GM19467 (cell line): Measurements from ENCODE around the gene CROT.

Experiments used
- ATAC-seq: cut with Tn5 transposase; IDR thresholded peaks from one replicate; pipeline ENCODE4 v1.9.1; 2021; ENCODE audit warnings: mild to moderate bottlenecking, moderate library complexity; ENCODE audit not compliant: unreplicated experiment

CROT gene

DNA sequence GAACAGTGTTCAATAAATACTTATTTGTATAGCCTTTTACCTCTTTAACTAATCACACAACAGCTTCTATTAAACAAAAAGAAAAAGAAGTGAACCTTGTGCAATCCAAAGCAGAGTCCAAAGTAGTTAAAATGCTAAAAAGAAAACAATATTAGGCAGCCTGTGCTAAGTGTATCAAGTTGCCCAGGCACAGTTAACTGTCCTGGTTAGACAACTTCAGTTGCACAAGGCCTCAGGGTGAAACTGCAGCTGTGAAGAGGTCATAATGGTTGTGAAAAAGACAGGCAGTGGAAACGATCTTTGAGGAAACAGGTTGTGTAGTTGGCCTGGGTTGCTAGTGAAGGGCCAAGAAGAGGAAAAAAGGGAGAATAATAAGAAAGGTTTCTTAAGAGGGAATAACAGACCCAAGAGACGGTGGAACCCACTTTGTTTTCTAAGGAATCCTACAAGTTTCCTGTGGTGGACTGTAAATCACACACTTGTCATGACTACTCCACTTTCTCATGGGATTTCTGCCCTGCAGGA is 6.0 kb upstream of the CROT start:
- no peak for ATAC-seq

DNA sequence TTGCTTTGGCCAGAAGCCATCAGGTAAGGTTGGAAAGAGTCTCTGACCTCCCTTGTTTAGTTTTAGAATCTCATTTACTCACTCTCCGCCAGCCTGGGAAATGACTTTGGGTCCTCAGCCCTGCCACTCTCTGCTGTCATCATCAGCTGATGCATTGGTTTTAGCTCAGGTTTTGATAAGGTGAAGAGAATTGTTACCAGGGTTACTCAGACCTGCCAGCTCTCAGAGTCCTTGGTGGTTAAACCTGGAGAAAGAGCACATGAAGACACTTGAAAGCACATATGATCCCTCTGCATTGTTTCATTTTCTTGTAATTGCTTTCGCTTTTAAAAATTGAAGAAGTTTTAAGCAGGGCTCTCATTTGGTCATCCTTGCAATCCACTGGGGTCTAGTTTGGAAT is 4.0 kb upstream of the CROT start:
- no peak for ATAC-seq

DNA sequence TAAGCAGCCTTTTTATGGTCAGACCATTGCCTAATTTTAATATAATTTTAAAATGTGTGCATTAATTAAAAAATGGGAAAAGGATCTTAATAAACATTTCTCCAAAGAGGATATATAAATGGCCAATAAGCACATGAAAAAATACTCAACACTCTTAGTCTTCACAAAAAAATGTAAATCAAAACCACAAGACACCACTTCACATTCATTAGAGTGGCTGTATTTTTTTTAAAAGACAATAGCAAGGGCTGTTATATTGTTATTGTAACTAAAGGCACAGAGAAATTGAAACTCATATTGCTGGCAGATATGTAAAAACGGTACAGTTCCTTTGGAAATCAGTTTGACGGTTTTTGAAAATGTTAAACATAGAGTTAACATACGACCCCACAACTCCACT is 3.2 kb upstream of the CROT start:
- no peak for ATAC-seq

DNA sequence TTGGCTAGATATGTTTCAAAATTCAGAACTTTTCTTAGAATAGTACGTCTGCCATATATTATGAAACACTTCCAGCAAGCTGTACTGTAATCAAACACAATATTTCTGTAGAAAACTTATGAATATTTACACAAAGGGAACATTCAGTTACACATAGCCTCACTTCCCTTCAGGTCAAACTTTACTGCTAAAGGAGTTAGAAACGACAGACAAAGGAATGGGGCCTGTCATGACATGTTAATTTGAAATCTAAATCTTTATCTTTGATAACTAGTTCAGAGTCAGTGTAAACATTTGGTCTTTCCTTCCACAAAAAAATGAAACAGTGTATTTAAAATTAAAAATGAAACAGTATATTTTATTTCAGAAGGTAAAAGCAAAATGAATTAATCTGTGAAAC is 1.0 kb upstream of the CROT start:
- no peak for ATAC-seq

DNA sequence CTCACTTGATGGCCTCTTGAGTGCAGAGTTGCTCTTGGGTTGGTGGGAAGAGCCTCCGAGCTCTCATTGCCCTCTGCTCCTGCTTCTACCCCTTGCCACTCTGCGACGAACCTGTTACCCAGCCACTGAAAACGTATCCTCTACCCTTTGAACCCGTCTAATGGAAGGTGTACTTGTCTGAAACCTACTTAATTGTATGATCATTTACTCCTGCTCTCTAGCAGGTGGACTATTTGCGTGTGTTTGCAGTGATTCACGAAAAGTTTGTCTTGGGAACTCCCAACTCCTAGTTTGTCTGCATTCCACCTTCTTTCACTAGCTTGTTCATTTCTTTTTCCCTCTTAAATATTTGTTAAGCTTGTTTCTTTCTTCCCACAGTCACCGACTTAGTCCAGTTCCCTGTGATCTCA is 503 bp downstream of the CROT start:
- no peak for ATAC-seq

DNA sequence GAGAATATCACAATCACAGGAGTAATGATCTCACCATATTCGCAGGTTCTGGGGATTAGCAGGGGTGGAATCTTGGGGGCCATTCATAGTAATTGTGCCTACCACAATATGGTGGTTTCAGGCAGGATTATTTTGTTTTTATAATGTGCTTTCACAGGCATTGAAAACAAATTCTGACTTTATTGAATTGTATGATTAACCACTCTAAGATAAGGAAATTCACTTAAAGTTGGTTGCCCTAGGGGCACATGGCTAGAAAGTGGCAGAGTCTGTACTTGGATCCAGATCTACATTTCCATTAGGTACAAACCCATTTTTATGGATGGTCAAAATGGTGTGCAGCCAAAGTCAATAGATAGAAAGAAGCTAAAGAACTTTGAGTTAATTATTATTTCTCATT is 1.7 kb downstream of the CROT start:
- ATAC-seq: no peak

DNA sequence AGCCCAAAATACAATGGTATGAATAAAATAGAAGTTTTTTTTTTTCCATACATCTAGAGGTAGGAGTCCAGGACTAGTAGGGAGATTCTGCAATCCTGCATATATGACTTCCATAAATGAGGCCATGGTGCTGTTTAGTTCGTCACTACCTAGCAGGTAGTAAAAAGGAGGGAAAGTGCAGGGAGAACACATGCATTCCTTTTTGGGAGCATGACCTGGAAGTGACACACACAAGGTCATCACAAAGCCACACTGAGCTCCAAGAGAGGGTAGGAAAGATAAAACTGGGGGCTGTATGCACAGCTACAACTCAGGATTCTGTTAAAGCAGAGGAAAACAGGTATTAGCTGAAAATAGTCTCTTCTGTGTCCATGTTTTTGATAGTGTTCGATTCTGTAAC is 2.2 kb downstream of the CROT start:
- no peak for ATAC-seq

DNA sequence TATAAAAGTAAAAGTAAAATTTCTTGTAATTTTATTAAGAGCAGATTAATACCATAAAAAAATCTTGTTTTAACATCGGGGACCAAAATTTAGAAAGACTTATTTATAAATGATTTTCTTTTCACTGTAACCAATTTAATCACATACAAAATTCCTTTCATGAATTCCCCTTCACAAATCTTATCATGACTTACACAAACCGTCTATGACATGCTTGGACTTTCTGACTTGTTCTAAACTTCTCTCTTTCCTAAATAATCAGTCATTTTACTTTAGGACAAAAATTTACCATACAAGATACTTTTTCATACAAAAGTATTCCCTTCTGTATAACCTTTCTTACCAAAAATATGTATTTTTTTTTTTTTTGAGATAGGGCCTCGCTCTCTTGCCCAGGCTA is 9.3 kb downstream of the CROT start:
- ATAC-seq: no peak

DNA sequence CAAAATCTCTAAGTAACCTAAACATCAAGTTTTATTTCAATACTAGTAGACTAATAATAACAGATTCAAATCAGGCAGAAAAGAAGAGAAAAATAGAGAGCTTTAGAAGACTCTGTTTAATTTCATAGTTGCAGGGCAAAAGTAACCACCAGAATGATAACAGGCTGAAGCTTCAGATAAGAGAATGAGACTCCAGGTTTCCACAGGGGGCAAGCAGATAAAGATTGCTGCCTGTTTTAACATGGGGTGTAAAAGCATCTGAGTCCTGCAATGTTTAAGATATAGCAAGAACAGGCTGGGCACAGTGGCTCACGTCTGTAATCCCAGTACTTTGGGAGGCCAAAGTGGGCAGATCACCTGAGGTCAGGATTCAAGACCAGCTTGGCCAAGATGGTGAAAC is 11.0 kb downstream of the CROT start:
- ATAC-seq: no peak

DNA sequence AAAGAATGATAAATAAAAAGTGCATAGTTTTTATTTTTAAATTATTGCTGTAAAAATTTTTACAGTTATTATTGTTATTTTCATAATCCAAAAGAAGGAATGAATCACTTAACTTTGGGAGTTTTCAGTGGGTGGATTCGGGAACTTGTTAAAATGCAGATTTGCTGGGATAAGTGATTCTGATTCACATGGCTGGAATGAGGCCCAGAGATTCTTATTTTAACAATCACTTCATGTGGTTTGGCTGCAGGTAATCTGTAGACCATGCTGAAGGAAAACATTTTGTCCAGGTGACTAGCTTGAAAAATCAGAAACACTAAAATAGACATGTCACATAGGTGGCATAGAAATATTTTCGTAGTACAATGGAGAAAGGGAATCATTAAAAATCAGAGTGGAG is 13.9 kb downstream of the CROT start:
- ATAC-seq: no peak

DNA sequence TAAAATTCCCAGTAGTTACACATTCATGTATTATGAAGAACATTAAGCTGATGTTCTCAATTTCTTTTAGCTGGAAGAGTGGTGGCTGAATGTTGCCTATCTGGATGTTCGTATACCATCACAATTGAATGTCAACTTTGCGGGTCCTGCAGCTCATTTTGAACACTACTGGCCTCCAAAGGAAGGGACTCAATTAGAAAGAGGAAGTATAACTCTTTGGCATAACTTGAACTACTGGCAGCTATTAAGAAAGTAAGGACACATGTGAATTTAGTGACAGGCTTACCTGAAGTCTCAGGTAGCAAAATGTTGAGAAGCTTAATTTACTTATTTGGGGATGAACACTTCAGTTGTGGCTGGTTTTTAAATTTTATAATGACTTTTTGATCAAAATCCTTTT is 15.9 kb downstream of the CROT start:
- no peak for ATAC-seq

DNA sequence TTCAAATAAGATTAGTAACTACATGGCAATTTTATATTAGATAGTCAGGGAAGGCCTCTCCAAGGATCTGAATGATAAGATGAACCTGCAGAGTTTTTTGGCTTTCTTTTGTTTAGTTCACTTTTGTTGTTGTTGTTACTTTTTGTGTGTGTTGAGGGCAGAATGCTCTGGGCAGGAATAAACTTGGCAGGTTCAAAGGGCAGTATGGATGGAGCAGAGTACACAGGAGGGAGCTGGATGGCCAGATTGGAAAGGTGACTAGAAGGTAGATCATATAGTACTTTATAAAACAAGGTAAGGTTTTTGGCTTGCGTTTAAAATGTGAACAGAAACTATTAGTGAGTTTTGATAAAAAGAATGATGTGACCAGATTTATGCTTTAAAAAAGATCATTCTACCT is 17.9 kb downstream of the CROT start:
- no peak for ATAC-seq

DNA sequence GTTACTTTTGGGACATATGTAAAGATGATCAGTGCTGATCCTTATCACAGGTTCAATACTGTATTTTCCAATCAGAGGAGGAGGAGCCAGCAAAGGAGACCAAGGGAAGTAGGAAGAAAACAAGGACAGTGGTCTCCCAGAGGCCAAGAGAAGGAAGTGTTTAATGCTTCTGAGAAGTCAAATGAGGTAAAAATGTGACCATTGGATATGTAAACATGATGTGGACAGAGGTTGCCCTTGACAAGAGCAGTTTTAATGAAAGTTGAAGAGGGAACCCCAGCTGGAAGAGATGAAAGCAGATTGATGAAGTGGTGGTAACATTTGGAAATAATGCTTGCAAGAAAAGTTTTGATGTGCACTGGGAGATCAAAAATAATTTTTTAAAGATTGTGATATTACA is 18.8 kb downstream of the CROT start:
- no peak for ATAC-seq

DNA sequence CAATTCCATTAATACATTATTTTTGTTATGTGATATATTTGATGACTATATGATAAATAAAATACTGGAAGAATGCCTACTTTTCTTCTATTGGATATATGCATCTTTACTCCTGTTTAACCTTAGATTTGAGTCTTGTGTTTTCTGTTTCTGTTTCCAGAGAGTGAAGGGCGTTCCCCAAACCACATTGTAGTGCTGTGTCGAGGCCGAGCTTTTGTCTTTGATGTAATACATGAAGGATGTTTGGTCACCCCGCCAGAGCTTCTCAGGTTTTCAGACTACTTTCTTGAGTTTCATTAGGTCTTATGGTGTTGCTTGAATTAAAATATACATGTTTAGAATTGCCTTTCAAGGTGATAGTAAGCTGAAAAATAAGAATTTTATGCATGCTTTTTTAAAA is 23.8 kb downstream of the CROT start:
- ATAC-seq: no peak

DNA sequence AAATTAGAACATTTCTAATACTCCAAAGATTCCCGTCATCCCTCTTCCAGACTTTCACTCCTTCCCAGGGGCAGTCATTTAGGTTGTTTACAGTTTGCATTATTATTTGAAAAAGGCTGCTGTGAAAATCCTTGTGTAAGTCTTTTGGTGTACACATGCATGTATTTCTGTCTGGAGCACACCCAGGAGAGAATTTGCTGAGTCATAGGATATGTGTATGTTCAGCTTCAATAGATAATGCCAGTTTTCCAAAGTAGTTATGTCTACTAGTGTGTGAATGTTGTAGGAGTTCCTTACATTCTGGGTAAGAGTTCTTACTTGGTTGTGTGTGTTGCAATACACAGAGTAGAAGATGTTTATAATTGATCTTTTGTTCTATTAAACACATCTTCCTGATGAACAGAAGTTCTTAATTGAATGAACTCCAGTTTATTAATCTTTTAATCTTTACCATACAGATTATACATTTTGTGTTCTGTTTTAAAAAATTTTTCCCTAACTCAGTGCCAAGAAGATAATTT is 25.3 kb downstream of the CROT start:
- ATAC-seq: no peak

DNA sequence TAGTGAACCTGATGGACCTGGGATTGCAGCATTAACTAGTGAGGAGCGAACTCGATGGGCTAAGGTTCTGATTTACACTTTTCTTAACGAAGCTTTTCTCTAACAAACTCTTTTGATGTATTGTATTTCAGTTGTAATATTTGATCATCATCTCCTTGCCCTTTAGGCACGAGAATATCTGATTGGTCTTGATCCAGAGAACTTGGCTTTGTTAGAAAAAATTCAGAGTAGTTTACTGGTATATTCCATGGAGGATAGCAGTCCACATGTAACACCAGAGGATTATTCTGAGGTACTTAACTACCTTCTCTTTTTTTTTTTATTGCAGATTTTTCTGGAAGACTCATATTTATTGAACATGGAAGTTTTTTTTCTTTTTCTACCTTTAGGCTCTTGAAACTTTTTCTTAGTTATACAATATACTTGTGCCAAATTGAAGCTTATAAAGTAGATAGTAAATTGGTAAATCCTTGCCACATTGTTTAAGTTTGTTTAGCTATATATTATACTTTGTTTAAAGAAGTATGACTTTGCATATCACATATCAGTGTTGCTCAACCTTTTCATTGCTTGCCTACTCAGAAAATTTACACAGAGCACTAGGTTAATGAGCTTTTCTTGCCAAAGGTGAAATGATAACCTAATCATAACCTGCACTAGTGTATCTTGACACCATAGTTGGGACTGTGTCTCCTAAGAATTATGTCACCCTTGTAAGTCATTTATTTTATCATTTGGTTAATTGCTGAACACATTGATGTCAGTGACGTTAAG is 30.4 kb downstream of the CROT start:
- ATAC-seq: no peak

DNA sequence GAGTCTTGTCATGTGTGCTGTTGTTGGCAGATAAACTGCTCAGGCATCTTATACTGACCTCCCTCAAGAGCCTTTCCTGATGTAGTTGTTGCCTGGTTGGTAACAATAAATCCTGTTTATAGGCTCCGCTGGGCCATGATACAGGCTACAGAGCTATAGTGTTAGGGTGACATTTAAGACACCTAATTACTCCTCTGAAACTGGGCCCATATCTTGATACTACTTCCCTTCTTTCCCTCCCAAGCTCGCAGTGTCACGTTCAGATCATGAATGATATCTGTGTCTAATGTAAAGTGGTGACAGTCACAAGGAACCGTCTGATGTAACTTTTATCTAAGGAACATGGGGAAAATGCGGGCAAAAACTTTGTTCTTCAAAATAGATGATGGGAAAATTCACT is 35.4 kb downstream of the CROT start:
- ATAC-seq: no peak

DNA sequence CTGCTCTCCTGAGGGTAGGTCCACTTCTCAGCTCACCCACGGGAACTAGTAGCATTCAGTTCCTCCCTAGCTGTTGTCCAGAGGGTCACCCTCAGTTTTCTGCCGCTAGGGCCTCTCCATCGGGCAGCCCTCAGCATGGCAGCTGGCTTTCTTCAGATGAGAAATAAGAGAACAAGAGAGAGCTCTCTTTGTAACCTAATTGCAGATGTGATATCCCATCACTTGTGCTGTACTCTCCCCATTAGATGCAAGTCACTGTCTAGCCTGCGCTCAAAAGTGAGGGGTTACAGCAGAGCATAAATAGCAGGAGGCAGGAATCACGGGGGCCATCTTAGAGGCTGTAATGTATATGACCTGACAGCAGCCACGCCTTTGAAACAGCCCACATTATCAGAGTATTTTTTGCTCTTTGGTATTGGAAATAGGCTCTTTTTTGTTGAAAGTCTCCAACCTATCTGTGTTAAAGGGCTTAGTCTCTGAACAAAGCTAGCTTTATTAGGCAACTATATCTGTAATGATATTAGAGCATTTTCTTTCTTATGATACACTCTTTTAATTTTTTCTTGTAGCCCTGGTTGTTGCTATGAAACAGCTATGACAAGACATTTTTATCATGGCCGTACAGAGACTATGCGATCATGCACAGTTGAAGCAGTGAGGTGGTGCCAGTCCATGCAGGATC is 45.7 kb downstream of the CROT start:
- ATAC-seq: no peak

DNA sequence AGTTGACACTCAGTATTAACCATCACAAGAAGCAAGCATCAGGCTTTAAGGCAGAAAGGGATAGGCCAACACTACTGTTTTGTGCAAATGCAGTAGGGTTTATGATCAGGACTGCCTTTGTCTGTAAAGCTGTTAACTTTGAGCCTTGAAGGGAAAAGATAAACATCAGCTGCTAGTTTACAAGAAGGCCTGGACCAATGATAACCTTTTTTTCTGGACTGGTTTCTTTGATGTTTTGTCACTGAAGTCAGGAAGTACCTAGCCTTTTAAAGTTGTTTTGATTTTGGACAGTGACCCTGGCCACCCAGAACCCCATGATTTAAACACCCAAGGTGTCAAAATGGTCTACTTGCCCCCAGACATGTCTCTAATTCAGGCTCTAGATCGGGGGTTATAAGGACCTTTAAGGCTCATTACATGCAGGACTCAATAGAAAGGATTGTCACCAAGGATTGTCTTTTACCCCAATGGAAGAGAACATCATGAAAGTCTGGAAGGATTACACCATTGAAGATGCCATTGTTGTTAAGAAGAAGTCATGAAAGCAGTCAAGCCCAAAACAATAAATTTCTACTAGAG is 50.1 kb downstream of the CROT start:
- no peak for ATAC-seq

DNA sequence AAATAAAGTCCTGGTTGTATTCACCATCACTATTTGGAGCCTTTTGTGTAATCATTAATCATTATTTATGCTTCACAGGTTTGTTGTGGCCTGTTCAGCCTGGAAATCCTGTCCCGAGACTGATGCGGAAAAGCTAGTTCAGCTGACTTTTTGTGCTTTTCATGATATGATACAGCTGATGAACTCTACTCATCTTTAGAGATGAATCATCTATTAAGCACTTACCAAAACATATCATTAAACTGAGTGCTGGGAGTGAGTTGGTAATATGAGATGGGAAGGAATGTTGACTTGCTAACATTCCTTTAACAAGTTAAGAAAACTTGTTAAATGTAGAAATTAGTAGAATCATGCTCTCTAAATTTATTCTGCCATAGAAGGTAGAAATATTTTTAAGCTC is 53.0 kb downstream of the CROT start:
- ATAC-seq: no peak

DNA sequence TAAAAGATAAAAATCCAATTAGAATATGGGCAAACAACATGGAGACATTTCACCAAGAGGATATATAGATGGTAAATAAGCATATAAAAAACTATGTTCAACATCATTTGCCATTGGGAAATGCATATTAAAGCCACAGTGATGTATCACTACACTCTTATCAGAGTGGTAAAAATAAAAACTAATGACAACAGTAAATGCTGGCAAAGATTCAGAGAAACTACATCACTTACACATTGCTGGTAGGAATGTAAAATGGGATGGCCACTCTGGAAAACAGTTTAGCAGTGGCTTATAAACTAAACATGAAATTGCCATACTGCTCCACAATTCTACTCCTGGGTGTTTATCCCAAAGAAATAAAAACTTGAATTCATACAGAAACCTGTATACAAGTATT is 59.2 kb downstream of the CROT start:
- no peak for ATAC-seq

DNA sequence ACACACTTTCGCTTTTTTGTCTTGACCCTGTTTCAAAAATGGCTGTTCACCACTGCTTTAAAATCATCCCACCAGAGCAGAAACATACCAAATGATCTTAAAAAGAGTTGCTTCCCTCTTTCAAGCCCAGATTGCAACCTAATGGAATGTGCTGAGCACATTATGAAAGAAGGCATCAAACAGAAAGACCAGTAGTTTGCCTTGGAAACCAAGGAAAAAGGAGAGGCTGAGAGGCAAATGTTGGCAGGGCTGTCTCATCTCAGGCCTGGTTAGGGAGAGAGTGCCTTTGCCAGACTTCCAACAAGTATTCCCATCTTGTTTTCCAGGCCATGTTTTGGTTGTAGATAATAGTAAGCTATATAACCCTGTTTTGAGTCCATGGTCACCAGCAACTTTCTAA is 65.7 kb downstream of the CROT start:
- no peak for ATAC-seq
